GM23338 (cell line): ENCODE measurements around the gene GNAT2. TPM values are rescaled to one million over a fixed set of nuclear protein-coding genes. Genes with fewer than 3 reads are reported as not detected.

ENCODE experiments used
- ATAC-seq: fragments of 200-7000 bp; cut with Tn5 transposase; 3 replicates; pipeline ENCODE4 v1.9.1; 2020
- DNase-seq: peaks from one replicate; pipeline ENCODE4 v3.0.0-alpha.2; 2015; ENCODE audit warnings: low spot score
- H2AFZ ChIP-seq: fragments of 200-600 bp; sonication (generic); 2 replicates; pipeline ENCODE4 v1.8.0; 2016; ENCODE audit warnings: antibody characterized with exemption, mild to moderate bottlenecking, moderate library complexity
- H3F3A ChIP-seq: fragments of 200-600 bp; sonication (generic); replicated peaks from 2 replicates; pipeline ENCODE4 v1.8.0; 2017; ENCODE audit warnings: antibody characterized with exemption, mixed run types, low read depth
- H3K27ac ChIP-seq: fragments of 200-600 bp; sonication (generic); 2 replicates; pipeline ENCODE4 v1.6.1; 2016; ENCODE audit warnings: low read depth
- H3K27me3 ChIP-seq: fragments of 200-600 bp; sonication (generic); 2 replicates; pipeline ENCODE4 v1.8.0; 2016; ENCODE audit warnings: mild to moderate bottlenecking, mixed run types, moderate library complexity; ENCODE audit not compliant: insufficient read depth
- H3K36me3 ChIP-seq: fragments of 200-600 bp; sonication (generic); 2 replicates; pipeline ENCODE4 v1.8.0; 2016; ENCODE audit warnings: mild to moderate bottlenecking; ENCODE audit not compliant: insufficient read depth
- H3K4me1 ChIP-seq: fragments of 200-600 bp; sonication (generic); 2 replicates; pipeline ENCODE4 v1.8.0; 2016; ENCODE audit warnings: mild to moderate bottlenecking, moderate library complexity; ENCODE audit not compliant: insufficient read depth
- H3K4me2 ChIP-seq: fragments of 200-600 bp; sonication (generic); 2 replicates; pipeline ENCODE4 v1.7.1; 2017; ENCODE audit warnings: mixed run types
- H3K4me3 ChIP-seq: fragments of 200-600 bp; sonication (generic); 2 replicates; pipeline ENCODE4 v1.6.1; 2016; ENCODE audit warnings: mixed run types
- H3K79me2 ChIP-seq: fragments of 200-600 bp; sonication (generic); replicated peaks from 2 replicates; pipeline ENCODE4 v1.8.0; 2017; ENCODE audit warnings: mild to moderate bottlenecking; ENCODE audit not compliant: insufficient read depth
- H3K9me2 ChIP-seq: fragments of 200-600 bp; sonication (generic); 2 replicates; pipeline ENCODE4 v1.8.0; 2017; ENCODE audit not compliant: insufficient read depth
- H4K20me1 ChIP-seq: fragments of 200-600 bp; sonication (generic); replicated peaks from 2 replicates; pipeline ENCODE4 v1.8.0; 2017; ENCODE audit warnings: mild to moderate bottlenecking; ENCODE audit not compliant: insufficient read depth
- H3K27ac Mint-ChIP-seq: 2 replicates; pipeline ENCODE4 v1.8.0; 2020; ENCODE audit warnings: inconsistent platforms, mild to moderate bottlenecking, moderate library complexity, mixed read lengths
- H3K27me3 Mint-ChIP-seq: 3 replicates; pipeline ENCODE4 v1.8.0; 2022; ENCODE audit warnings: low read depth, mild to moderate bottlenecking, moderate library complexity, mixed read lengths, inconsistent platforms; ENCODE audit not compliant: insufficient read depth, poor library complexity
- H3K36me3 Mint-ChIP-seq: 3 replicates; pipeline ENCODE4 v1.8.0; 2021; ENCODE audit warnings: low read depth, mild to moderate bottlenecking, inconsistent platforms, moderate library complexity, mixed read lengths
- H3K4me1 Mint-ChIP-seq: 3 replicates; pipeline ENCODE4 v1.8.0; 2020; ENCODE audit warnings: mild to moderate bottlenecking, inconsistent platforms, mixed read lengths
- H3K4me3 Mint-ChIP-seq: 3 replicates; pipeline ENCODE4 v1.8.0; 2021; ENCODE audit warnings: moderate library complexity, mild to moderate bottlenecking, inconsistent platforms, mixed read lengths
- H3K9me3 Mint-ChIP-seq: 3 replicates; pipeline ENCODE4 v1.8.0; 2020; ENCODE audit warnings: moderate library complexity, mild to moderate bottlenecking, inconsistent platforms, mixed read lengths
- CREB1 ChIP-seq: fragments of 250-450 bp; sonication (Bioruptor Pico); IDR thresholded peaks from 2 replicates; pipeline ENCODE4 v1.5.0; 2020; ENCODE audit warnings: low read depth, mild to moderate bottlenecking, moderate library complexity
- EZH2 ChIP-seq: fragments of 200-600 bp; sonication (generic); IDR thresholded peaks from one replicate; pipeline ENCODE4 v1.8.0; 2017; ENCODE audit warnings: antibody characterized with exemption, mild to moderate bottlenecking, low read depth; ENCODE audit not compliant: unreplicated experiment
- EZH2phosphoT487 ChIP-seq: fragments of 200-600 bp; sonication (generic); IDR thresholded peaks from one replicate; pipeline ENCODE4 v1.8.1; 2018; ENCODE audit warnings: antibody characterized with exemption; ENCODE audit not compliant: unreplicated experiment
- JUNB ChIP-seq: IDR thresholded peaks from one replicate; pipeline ENCODE4 v1.6.1; 2016; ENCODE audit warnings: antibody characterized with exemption; ENCODE audit not compliant: unreplicated experiment
- NANOG ChIP-seq: IDR thresholded peaks from 2 replicates; pipeline ENCODE4 v1.6.1; 2016; ENCODE audit warnings: antibody characterized with exemption, borderline replicate concordance
- POLR2AphosphoS5 ChIP-seq: IDR thresholded peaks from 2 replicates; pipeline ENCODE4 v1.6.1; 2016; ENCODE audit warnings: antibody characterized with exemption, low read depth
- REST ChIP-seq: IDR thresholded peaks from one replicate; pipeline ENCODE4 v1.6.1; 2018; ENCODE audit warnings: antibody characterized with exemption; ENCODE audit not compliant: unreplicated experiment
- STAT1 ChIP-seq: IDR thresholded peaks from one replicate; pipeline ENCODE4 v1.6.1; 2016; ENCODE audit warnings: antibody characterized with exemption; ENCODE audit not compliant: unreplicated experiment
- ZNF114 ChIP-seq: fragments of 250-450 bp; sonication (Bioruptor Pico); IDR thresholded peaks from 2 replicates; pipeline ENCODE4 v1.5.0; 2020; ENCODE audit warnings: mild to moderate bottlenecking, moderate library complexity
- ZNF331 ChIP-seq: fragments of 250-450 bp; sonication (Bioruptor Pico); IDR thresholded peaks from 2 replicates; pipeline ENCODE4 v1.5.0; 2020; ENCODE audit warnings: low read depth, mild to moderate bottlenecking, moderate library complexity
- ZNF462 ChIP-seq: fragments of 250-450 bp; sonication (Bioruptor Pico); IDR thresholded peaks from 2 replicates; pipeline ENCODE4 v1.5.0; 2020; ENCODE audit warnings: mild to moderate bottlenecking, moderate library complexity
- polyA plus RNA-seq: library from polyadenylated mRNA; unstranded; fragments of >200 nt; fragmentation: Nextera tagmentation; extraction: Ambion mirVana; gene quantifications from 2 replicates; pipeline ENCODE4 v1.2.1, GENCODE V29; 2016
- total RNA-seq: library from RNA; depleted of rRNA; stranded (reverse); fragments of >200 nt; shearing (Covaris generic); gene quantifications from 2 replicates; pipeline ENCODE4 v1.2.3, GENCODE V29; 2014
- TF ChIP-seq, protein P1 (sequence below), 2 experiments: fragments of 200-600 bp in 1 of 2; sonication (generic) in 1 of 2; conservative IDR thresholded peaks; 2 replicates each; pipeline versions ENCODE4 v1.5.1 to v1.6.1; 2016 to 2017; ENCODE audit warnings: antibody characterized with exemption in 2 of 2, low read depth in 2 of 2, mild to moderate bottlenecking in 2 of 2, moderate library complexity in 1 of 2
- TF ChIP-seq, protein P2 (sequence below): IDR thresholded peaks from 2 replicates; pipeline ENCODE4 v1.6.1; 2016; ENCODE audit warnings: antibody characterized with exemption

The GNAT2 gene
- total and polyA plus RNA-seq, 2 experiments from 2014 or later: 0.21 TPM; not detected in 1

DNA sequence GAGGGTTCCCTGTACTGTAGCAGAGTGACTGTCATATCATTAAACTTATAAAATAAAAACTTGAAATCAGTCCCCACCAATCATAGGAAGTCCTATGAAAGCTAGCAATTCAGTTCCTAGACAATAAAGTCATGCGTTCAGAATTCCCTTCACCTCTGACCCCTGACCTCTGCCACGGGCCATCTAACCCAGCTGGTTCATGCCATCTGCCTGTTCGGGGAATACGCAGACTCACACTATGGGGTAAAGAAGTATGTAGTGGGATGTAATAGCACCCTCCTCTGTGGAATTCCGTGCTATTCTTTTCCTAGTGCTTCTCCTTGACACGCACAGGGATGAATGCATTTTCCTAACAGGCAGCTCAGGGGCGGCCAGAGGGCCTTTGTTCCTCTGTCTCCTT lies 38.6 kb upstream of the GNAT2 start:
- Histone ChIP-seq H3F3A (peaks cover 6% of the 10 kb centered on the region), H3K27me3 (peaks cover 18% of the 10 kb centered on the region), H3K4me2 (no peak overlapping the region), H2AFZ (no peak overlapping the region), H3K36me3 (no peaks in the 10 kb centered on the region), H3K79me2 (no peaks in the 10 kb centered on the region), H3K27ac (no peak overlapping the region), H3K9me2 (no peaks in the 10 kb centered on the region), H3K4me1 (peaks cover 10% of the 10 kb centered on the region; the same call in 1 of the 2 replicates), H3K4me3 (no peak overlapping the region), H4K20me1 (no peaks in the 10 kb centered on the region; the same call in 1 of the 2 replicates)
- H3K27me3 Mint-ChIP-seq: peaks cover 11% of the 10 kb centered on the region
- H3K27ac Mint-ChIP-seq: no peak overlapping the region
- H3K4me3 Mint-ChIP-seq: no peak overlapping the region
- DNase-seq: no peak
- H3K4me1 Mint-ChIP-seq: peaks cover 11% of the 10 kb centered on the region
- ATAC-seq: no peak
- H3K9me3 Mint-ChIP-seq: no peaks in the 10 kb centered on the region
- no peak for TF ChIP-seq ZNF114
- TF ChIP-seq POLR2AphosphoS5: no peak
- no peak for TF ChIP-seq CREB1 (CRISPR knock-in tag)
- TF ChIP-seq, protein P1, sequence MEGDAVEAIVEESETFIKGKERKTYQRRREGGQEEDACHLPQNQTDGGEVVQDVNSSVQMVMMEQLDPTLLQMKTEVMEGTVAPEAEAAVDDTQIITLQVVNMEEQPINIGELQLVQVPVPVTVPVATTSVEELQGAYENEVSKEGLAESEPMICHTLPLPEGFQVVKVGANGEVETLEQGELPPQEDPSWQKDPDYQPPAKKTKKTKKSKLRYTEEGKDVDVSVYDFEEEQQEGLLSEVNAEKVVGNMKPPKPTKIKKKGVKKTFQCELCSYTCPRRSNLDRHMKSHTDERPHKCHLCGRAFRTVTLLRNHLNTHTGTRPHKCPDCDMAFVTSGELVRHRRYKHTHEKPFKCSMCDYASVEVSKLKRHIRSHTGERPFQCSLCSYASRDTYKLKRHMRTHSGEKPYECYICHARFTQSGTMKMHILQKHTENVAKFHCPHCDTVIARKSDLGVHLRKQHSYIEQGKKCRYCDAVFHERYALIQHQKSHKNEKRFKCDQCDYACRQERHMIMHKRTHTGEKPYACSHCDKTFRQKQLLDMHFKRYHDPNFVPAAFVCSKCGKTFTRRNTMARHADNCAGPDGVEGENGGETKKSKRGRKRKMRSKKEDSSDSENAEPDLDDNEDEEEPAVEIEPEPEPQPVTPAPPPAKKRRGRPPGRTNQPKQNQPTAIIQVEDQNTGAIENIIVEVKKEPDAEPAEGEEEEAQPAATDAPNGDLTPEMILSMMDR (conservative IDR thresholded peaks at IDR 0.05; ENCODE audit: low read depth in 2 of 2): no peak
- TF ChIP-seq REST: no peak
- TF ChIP-seq EZH2phosphoT487: no peak
- TF ChIP-seq ZNF462 (CRISPR knock-in tag): no peak
- no peak for TF ChIP-seq ZNF331 (CRISPR knock-in tag)
- no peak for TF ChIP-seq JUNB
- no peak for TF ChIP-seq STAT1
- TF ChIP-seq EZH2: no peak
- TF ChIP-seq, protein P2, sequence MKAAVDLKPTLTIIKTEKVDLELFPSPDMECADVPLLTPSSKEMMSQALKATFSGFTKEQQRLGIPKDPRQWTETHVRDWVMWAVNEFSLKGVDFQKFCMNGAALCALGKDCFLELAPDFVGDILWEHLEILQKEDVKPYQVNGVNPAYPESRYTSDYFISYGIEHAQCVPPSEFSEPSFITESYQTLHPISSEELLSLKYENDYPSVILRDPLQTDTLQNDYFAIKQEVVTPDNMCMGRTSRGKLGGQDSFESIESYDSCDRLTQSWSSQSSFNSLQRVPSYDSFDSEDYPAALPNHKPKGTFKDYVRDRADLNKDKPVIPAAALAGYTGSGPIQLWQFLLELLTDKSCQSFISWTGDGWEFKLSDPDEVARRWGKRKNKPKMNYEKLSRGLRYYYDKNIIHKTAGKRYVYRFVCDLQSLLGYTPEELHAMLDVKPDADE: no peak
- no peak for TF ChIP-seq NANOG
- no peaks in the 10 kb centered on the region for H3K36me3 Mint-ChIP-seq
